Measurements from ENCODE around the gene MCAM.

GRCh38 chr11:119282495-119282894, 34.4 kb downstream of the MCAM start:
- no peak for TF ChIP-seq EP300 (IDR thresholded peaks at IDR 0.05; ENCODE audit: borderline replicate concordance)
- no peak for TF ChIP-seq RAD21 (IDR thresholded peaks at IDR 0.05; ENCODE audit: low read depth)
